Measurements from ENCODE around the gene TTF1.

DNA sequence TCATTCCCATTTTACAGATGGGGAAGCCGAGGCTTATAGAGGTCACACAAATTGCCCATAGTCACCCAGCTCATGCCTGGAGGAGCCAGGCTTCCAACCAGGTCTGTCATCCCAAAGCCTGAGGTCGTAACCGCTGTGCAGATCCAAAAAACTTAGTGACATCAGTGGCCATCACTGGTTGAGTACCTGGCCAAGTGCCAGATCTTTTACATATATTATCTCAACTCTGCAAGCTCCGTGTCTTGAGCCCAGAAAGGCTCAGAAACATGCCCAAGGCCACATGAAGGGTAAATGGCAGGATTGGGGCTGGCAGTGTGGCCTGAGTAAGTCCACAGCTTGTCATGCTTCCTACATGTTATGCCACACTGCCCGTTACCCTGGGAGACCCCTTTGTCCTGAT is 16.9 kb upstream of the TTF1 start:
- TF ChIP-seq, protein P1, sequence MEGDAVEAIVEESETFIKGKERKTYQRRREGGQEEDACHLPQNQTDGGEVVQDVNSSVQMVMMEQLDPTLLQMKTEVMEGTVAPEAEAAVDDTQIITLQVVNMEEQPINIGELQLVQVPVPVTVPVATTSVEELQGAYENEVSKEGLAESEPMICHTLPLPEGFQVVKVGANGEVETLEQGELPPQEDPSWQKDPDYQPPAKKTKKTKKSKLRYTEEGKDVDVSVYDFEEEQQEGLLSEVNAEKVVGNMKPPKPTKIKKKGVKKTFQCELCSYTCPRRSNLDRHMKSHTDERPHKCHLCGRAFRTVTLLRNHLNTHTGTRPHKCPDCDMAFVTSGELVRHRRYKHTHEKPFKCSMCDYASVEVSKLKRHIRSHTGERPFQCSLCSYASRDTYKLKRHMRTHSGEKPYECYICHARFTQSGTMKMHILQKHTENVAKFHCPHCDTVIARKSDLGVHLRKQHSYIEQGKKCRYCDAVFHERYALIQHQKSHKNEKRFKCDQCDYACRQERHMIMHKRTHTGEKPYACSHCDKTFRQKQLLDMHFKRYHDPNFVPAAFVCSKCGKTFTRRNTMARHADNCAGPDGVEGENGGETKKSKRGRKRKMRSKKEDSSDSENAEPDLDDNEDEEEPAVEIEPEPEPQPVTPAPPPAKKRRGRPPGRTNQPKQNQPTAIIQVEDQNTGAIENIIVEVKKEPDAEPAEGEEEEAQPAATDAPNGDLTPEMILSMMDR (IDR thresholded peaks at IDR 0.05), result no peak
- no peak for TF ChIP-seq POLR2A (IDR thresholded peaks at IDR 0.05)
